Mesenteric fat pad (tissue), 1 donor: ENCODE measurements around the gene GRID1. TPM values are rescaled to one million over a fixed set of nuclear protein-coding genes. Genes with fewer than 3 reads are reported as not detected.

Experiments used
- DNase-seq: peaks from one replicate; pipeline ENCODE4 v3.0.0-alpha.2; 2020; ENCODE audit warnings: low spot score
- total RNA-seq: library from RNA; stranded (reverse); fragmentation: NEBNext Ultra II Directional; extraction: Animal tissue kit (Norgen Biotek cat#: 25700); gene quantifications from one replicate; pipeline ENCODE4 v1.2.1, GENCODE V29; 2021
- donor health status: DM: yes; HTN: yes; CAD: no.

Gene GRID1
- total RNA-seq, 1 donor from 2014 or later = 2.1 TPM

- DNase-seq = no peak
Observed at GRCh38 chr10:86355571-86356038, 11.0 kb downstream of the GRID1 start.

- DNase-seq = no peak
Observed at GRCh38 chr10:86354761-86355540, 11.6 kb downstream of the GRID1 start.

DNA sequence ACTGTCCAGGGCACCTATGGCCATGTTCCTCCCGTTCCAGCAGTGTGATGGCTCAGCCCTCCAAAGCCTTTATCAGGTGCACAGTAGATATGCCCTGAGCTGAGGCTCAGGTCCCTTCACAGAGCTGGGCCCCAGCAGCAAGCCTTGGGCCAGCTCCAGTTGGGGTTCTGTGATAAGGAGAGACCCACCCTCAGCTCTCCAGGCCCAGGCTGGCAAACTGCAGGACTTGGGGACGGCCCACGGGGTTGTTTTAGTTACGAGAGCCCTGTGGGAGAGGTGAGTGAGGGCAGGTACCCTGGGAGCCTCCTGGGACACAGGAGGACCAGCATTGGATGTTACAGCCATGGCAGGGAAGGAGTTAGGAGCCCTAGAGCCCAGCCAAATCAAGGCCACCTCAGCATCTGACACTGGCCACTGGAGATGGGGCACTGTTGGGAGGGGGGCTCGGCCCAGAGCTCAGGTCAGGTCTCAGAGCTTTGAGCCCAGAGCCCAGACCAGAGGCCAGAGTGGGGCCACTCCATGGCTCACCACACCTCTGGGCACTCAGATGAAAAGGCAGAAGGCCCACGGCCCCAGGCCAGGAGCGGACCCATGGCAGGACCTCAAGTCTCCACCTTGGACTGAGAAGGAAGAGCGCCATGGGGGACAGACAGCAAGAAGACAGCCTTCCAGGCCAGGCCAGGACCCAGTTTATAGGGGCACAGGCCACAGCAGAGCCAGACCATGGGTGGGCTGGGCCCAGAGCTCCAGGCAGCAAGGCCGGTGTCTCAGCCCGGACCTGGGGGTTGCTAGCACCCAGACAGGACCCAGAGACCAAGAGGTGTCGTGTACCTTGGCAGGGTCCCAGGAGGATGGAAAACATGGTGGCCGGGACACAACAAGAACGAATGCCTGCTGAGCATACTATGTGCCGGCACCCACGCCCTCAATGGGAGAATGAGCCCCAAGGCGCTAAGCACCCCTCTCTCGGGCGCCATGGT lies 12.8 kb downstream of the GRID1 start:
- DNase-seq = no peak

- no peak for DNase-seq
Observed at GRCh38 chr10:86350897-86351296, 15.7 kb downstream of the GRID1 start.

DNA sequence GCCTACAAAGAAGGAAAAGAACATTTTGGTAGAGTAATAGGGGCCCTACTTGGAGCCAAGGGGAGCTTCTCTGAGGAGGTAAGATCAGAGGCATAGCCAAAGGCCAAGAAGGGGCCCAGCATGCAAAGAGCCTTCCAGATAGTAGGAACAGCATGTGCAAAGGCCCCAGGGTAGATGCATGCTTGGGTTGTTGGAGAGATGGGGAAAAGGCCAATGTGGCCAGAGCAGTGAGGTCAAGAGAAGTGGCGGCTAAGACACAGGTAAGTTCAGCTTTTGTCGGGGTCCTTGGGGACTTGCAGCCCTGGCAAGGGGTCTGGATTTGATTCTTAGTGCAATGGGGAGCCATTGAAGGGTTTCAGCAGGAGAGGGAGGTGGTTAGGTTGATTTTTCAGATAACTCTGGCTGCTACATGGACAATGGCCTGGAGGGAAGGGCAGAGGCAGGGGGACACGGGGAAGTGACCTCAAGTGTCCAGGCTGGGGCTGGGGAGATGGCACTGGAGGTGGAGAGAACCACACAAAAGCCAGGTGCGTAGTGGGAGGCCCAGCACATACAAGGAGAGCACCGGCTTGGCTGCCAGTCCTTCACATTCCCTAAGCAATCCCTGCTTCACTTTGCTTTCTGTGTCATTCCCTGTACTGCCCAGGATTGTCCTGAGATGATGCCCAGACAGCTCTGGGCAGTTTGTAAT lies 16.5 kb downstream of the GRID1 start:
- no peak for DNase-seq

DNA sequence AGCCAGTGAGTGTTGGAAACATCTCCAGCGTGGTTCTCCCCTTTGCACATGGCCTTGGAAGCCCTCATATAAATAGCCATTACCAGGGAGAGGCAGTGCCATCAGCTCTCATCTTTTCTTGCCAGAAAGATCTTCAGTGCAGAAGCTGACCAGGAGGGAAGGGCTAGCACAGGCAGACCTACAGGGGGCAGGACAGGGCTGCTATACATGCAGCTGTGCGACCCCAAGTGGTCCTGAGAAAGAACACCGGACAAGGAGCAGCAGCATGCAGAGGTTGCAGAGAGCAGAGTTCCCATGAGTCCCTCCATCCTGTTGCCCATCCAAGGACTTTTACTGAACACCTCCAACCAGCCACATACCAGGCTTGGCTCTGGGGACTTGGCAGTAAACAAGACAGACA lies 17.1 kb downstream of the GRID1 start:
- no peak for DNase-seq

GRCh38 chr10:86348321-86349210 lies 18.0 kb downstream of the GRID1 start:
- DNase-seq = no peak

DNA sequence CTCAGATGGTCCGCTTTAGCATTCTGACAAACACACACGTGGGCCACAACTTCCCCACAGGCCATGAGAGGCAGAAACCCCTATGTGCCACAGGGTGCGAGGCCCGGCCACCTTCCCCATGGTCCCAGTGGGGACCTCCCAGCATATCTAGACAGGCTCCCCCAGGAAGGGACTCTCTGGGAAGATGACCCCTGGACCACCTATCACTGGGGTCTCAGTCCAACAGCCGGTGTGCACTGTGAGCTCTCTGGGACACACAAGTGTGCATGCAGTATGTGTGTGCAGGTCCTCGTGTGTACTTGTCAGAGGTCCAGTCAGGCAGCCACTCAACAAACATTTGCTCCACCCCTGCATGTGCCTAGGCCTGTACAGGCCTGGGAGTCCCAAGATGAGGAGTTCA lies 18.7 kb downstream of the GRID1 start:
- DNase-seq = no peak

GRCh38 chr10:86346799-86347665 lies 19.6 kb downstream of the GRID1 start:
- DNase-seq = no peak

DNA sequence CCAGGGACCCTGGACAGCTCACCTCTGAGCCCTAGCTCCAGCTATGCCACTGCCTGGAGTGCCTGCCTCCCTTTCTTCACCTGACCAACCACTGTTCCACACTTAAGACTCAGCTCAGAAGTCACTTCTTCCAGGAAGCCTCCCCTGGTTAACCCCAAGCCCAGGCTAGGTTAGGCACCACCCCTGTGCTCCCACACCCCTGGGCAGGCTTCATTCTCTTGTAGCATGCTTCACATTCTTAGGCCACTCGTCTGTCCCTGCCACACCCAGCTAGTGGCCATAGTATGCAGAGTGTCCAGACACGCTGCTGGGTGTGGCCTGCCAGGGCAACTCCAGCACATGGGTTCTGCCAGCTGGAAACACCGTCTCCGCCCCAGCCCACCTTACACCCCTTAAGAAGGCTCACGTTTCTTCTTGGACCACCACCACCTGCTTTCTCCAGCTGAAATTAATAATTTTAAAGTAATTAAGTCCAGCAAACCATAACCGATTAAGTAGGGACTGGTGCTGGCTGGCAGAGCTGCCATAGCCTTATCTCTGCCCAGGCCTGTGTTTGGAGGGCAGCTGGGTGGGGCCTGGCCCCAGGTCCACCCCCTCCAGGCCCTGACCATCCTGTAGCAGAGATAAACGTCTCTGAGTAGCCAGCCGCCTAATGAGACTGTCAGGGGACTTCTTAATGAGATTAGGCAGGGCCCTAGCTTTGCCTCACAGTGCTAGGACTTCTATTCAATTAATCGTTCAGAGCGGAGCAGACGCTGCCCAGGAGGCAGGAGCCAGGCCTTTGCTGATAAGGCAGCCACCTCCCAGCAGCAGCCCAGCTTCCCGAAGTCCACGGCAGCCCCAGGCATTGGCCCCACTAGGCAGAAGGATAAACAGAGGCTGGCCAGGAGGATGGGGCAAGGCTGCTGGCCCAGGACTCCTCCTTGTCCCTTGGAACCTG lies 20.5 kb downstream of the GRID1 start:
- no peak for DNase-seq

- no peak for DNase-seq
Observed at GRCh38 chr10:86345296-86345858, 21.2 kb downstream of the GRID1 start.

DNA sequence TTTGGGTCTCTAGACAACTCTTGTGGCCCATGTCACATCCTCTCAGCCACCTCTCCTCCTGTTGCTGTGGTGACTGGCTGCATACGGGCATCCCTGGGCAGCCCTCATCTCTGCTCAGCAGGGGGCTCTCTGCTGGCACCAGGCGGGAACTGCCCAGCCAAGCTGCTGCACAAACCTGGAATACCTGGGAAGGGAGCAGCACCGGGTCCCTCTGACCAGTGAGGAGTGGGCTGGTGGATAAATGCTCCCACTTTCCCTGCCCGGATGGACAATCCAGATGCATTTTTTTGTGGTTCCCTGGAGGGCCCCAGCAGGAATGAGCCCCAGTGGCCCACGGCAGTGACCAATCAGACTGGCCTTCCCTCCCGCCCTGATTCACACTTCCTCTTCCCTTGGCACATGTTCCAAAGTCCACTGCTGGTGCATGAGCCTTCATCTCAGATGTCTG lies 21.9 kb downstream of the GRID1 start:
- no peak for DNase-seq

- DNase-seq = no peak
Observed at GRCh38 chr10:86344281-86344680, 22.3 kb downstream of the GRID1 start.

- DNase-seq = no peak
Observed at GRCh38 chr10:86343761-86344160, 22.8 kb downstream of the GRID1 start.

DNA sequence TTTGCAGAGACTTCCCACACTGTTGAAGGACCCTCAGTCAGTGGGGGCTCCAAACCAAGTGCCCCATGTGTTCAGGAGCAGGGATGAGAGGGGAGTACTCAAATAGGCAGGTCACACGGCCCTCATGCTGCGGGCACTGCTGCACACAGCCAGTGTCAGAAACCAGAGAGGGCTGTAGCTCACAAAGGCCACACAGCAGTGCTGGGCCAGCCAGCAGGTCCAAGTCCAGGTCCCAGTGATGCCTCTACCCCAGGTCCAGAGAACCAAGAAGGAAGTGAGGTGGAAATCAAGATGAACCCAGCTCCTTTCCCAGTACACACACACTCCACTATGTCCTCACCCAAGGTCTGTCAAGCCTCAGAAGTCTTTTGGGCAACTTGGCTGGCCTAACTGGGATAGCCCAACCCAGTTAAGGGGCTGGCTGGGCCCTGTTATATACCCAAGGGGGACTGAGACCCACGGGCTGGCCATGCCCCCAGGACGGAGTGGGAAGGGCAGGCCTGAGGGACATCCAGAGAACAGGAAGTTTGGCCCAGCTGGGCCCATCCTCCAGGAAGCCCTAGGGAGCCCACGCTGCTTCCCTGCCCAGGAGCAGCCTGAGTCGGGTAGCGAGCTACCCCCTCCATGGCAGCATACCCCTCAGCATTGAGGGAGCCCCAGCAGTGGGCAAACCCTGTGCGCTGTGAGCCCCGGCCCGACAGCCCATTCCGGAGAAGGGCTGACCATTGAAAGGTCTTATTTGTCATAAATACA lies 24.3 kb downstream of the GRID1 start:
- DNase-seq = no peak

- DNase-seq = no peak
Observed at GRCh38 chr10:86341361-86341811, 25.2 kb downstream of the GRID1 start.

- no peak for DNase-seq
Observed at GRCh38 chr10:86340991-86341260, 25.7 kb downstream of the GRID1 start.
